Measurements from ENCODE around the gene KIF26B.

DNA sequence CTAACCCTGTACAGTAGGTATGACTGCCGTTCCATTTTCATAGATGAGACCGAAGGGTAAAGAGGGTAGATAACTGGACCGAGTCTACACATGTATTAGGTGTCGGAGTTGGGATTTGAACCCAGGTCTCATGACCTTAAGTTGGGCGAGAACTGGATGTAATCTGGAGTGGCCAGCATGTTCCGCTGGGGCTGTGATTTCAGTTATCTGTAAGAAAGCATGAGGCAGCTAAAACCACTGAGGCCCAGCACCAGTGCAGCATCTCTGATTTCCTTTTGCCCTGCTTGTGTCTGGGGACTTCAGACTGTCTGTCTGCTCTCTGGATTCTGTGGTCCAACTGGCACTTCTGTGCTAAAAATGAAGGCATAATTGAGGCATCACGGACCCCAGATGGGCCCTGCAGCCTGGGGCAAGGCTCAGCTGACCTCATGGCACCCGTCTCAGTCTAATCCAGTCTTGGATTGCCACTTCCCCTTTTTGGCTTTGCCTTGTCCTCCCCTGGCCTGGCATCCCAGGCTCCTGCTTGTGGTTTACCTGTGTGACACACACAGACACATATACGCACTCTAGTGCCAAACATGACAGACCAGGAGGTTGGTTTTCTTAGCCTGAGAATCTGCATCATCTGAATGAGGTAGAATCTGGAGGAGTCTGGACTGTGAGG, 180.2 kb downstream of the KIF26B start:
- TF ChIP-seq, protein P1, sequence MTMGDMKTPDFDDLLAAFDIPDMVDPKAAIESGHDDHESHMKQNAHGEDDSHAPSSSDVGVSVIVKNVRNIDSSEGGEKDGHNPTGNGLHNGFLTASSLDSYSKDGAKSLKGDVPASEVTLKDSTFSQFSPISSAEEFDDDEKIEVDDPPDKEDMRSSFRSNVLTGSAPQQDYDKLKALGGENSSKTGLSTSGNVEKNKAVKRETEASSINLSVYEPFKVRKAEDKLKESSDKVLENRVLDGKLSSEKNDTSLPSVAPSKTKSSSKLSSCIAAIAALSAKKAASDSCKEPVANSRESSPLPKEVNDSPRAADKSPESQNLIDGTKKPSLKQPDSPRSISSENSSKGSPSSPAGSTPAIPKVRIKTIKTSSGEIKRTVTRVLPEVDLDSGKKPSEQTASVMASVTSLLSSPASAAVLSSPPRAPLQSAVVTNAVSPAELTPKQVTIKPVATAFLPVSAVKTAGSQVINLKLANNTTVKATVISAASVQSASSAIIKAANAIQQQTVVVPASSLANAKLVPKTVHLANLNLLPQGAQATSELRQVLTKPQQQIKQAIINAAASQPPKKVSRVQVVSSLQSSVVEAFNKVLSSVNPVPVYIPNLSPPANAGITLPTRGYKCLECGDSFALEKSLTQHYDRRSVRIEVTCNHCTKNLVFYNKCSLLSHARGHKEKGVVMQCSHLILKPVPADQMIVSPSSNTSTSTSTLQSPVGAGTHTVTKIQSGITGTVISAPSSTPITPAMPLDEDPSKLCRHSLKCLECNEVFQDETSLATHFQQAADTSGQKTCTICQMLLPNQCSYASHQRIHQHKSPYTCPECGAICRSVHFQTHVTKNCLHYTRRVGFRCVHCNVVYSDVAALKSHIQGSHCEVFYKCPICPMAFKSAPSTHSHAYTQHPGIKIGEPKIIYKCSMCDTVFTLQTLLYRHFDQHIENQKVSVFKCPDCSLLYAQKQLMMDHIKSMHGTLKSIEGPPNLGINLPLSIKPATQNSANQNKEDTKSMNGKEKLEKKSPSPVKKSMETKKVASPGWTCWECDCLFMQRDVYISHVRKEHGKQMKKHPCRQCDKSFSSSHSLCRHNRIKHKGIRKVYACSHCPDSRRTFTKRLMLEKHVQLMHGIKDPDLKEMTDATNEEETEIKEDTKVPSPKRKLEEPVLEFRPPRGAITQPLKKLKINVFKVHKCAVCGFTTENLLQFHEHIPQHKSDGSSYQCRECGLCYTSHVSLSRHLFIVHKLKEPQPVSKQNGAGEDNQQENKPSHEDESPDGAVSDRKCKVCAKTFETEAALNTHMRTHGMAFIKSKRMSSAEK (CRISPR knock-in tag; IDR thresholded peaks at IDR 0.05; ENCODE audit: borderline replicate concordance), result no peak
- TF ChIP-seq, protein P2, sequence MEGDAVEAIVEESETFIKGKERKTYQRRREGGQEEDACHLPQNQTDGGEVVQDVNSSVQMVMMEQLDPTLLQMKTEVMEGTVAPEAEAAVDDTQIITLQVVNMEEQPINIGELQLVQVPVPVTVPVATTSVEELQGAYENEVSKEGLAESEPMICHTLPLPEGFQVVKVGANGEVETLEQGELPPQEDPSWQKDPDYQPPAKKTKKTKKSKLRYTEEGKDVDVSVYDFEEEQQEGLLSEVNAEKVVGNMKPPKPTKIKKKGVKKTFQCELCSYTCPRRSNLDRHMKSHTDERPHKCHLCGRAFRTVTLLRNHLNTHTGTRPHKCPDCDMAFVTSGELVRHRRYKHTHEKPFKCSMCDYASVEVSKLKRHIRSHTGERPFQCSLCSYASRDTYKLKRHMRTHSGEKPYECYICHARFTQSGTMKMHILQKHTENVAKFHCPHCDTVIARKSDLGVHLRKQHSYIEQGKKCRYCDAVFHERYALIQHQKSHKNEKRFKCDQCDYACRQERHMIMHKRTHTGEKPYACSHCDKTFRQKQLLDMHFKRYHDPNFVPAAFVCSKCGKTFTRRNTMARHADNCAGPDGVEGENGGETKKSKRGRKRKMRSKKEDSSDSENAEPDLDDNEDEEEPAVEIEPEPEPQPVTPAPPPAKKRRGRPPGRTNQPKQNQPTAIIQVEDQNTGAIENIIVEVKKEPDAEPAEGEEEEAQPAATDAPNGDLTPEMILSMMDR (IDR thresholded peaks at IDR 0.05), result no peak
